HepG2 (cell line): ENCODE results near the gene CA14. TPM values are rescaled to one million over a fixed set of nuclear protein-coding genes. Genes with fewer than 3 reads are reported as not detected.
A peak's percentile ranks its signal among the peaks of the same experiment; 100 is the strongest.

Experiments
- DMAP1 ChIP-seq: IDR thresholded peaks from 2 replicates; pipeline ENCODE4 v1.6.1; 2016
- FIP1L1 ChIP-seq: fragments of 200-400 bp; formaldehyde crosslinking; IDR thresholded peaks from 2 replicates; pipeline ENCODE4 v1.6.1; 2018; ENCODE audit warnings: low read depth, mild to moderate bottlenecking, low read length, moderate library complexity, borderline replicate concordance; ENCODE audit not compliant: insufficient read depth
- FOSL1 ChIP-seq: sonication (generic); formaldehyde crosslinking; IDR thresholded peaks from 2 replicates; pipeline ENCODE4 v1.9.0; 2021; ENCODE audit warnings: missing genetic modification reagents, borderline replicate concordance
- GFI1 ChIP-seq: sonication (generic); formaldehyde crosslinking; IDR thresholded peaks from 2 replicates; pipeline ENCODE4 v1.5.0; 2020; ENCODE audit warnings: missing genetic modification reagents, mild to moderate bottlenecking, borderline replicate concordance
- HNRNPLL ChIP-seq: fragments of 200-400 bp; formaldehyde crosslinking; IDR thresholded peaks from 2 replicates; pipeline ENCODE4 v1.6.1; 2017; ENCODE audit warnings: mild to moderate bottlenecking, low read depth, low read length; ENCODE audit not compliant: poor library complexity, severe bottlenecking
- HOXA9 ChIP-seq: sonication (generic); formaldehyde crosslinking; IDR thresholded peaks from 2 replicates; pipeline ENCODE4 v1.8.1; 2022; ENCODE audit warnings: missing genetic modification reagents, mild to moderate bottlenecking, moderate library complexity, borderline replicate concordance
- KLF15 ChIP-seq: sonication (generic); formaldehyde crosslinking; IDR thresholded peaks from 2 replicates; pipeline ENCODE4 v1.8.1; 2023; ENCODE audit warnings: borderline replicate concordance, mild to moderate bottlenecking, inconsistent platforms, missing genetic modification reagents, mixed read lengths
- LCORL ChIP-seq, 2 experiments: fragments of 450-650 bp in 1 of 2; sonication (generic) in 1 of 2; formaldehyde crosslinking in 1 of 2; IDR thresholded peaks; 2 replicates each; pipeline versions ENCODE4 v1.5.0 to v1.6.1; 2017 to 2020; ENCODE audit warnings: antibody characterized with exemption in 1 of 2, missing genetic modification reagents in 1 of 2
- MBD4 ChIP-seq: IDR thresholded peaks from 2 replicates; pipeline ENCODE4 v1.6.1; 2012; ENCODE audit warnings: low read length, inconsistent platforms, borderline replicate concordance
- MTA1 ChIP-seq: sonication (generic); formaldehyde crosslinking; IDR thresholded peaks from 2 replicates; pipeline ENCODE4 v1.4.0; 2020; ENCODE audit warnings: missing genetic modification reagents, mild to moderate bottlenecking, borderline replicate concordance
- PHF8 ChIP-seq: sonication (generic); formaldehyde crosslinking; IDR thresholded peaks from 2 replicates; pipeline ENCODE4 v1.5.0; 2020; ENCODE audit warnings: missing genetic modification reagents
- RAD51 ChIP-seq: fragments of 450-650 bp; IDR thresholded peaks from 2 replicates; pipeline ENCODE4 v1.6.1; 2016; ENCODE audit warnings: borderline replicate concordance
- RXRA ChIP-seq: sonication (generic); formaldehyde crosslinking; IDR thresholded peaks from 2 replicates; pipeline ENCODE4 v1.5.1; 2020; ENCODE audit warnings: missing genetic modification reagents
- TAF15 ChIP-seq: fragments of 200-400 bp; formaldehyde crosslinking; IDR thresholded peaks from one replicate; pipeline ENCODE4 v1.6.1; 2018; ENCODE audit warnings: mild to moderate bottlenecking, low read depth, low read length; ENCODE audit not compliant: poor library complexity, severe bottlenecking
- THAP11 ChIP-seq: IDR thresholded peaks from 2 replicates; pipeline ENCODE4 v1.6.1; 2016; ENCODE audit warnings: missing biosample characterization, missing genetic modification reagents
- ZKSCAN5 ChIP-seq: sonication (generic); formaldehyde crosslinking; IDR thresholded peaks from 2 replicates; pipeline ENCODE4 v1.5.1; 2020; ENCODE audit warnings: mild to moderate bottlenecking, missing genetic modification reagents
- ZNF24 ChIP-seq: fragments of 450-650 bp; IDR thresholded peaks from 2 replicates; pipeline ENCODE4 v1.6.1; 2017; ENCODE audit warnings: antibody characterized with exemption, mild to moderate bottlenecking
- ZNF343 ChIP-seq: sonication (generic); formaldehyde crosslinking; IDR thresholded peaks from 2 replicates; pipeline ENCODE4 v1.4.0; 2020; ENCODE audit warnings: mild to moderate bottlenecking, missing genetic modification reagents
- ZNF589 ChIP-seq: sonication (generic); formaldehyde crosslinking; conservative IDR thresholded peaks from 2 replicates; pipeline ENCODE4 v1.8.0; 2022; ENCODE audit warnings: mild to moderate bottlenecking, moderate library complexity, missing genetic modification reagents
- ZNF660 ChIP-seq: sonication (generic); formaldehyde crosslinking; IDR thresholded peaks from 2 replicates; pipeline ENCODE4 v1.5.1; 2020; ENCODE audit warnings: mild to moderate bottlenecking, low read depth, missing genetic modification reagents, borderline replicate concordance
- ZNF747 ChIP-seq: sonication (generic); formaldehyde crosslinking; IDR thresholded peaks from 2 replicates; pipeline ENCODE4 v1.8.1; 2023; ENCODE audit warnings: missing genetic modification reagents, mild to moderate bottlenecking, borderline replicate concordance
- ZNF777 ChIP-seq: sonication (generic); formaldehyde crosslinking; IDR thresholded peaks from 2 replicates; pipeline ENCODE4 v1.4.0; 2020; ENCODE audit warnings: missing genetic modification reagents
- polyA plus RNA-seq, 8 experiments: library from polyadenylated mRNA; depleted of rRNA in 3 of 8; stranded (reverse) in 7 of 8; unstranded in 1 of 8; fragments of >200 nt; fragmentation: Illumina TruSeq in 4 of 8; extraction: Trizol in 4 of 8; gene quantifications; 2 replicates each; pipeline versions ENCODE4 v1.2.1 to v1.2.3, GENCODE V29; 2011 to 2016; ENCODE audit warnings: low read depth in 4 of 8, missing spikeins in 1 of 8, mixed read lengths in 1 of 8; ENCODE audit not compliant: insufficient read depth in 1 of 8
- total RNA-seq, 5 experiments: library from RNA; depleted of rRNA; stranded (reverse); fragments of >200 nt; fragmentation: Illumina TruSeq; extraction: Trizol; gene quantifications; 2 replicates each; pipeline ENCODE4 v1.2.3, GENCODE V29; 2016; ENCODE audit warnings: low read depth in 1 of 5
- TF ChIP-seq, protein P1 (sequence below): sonication (generic); formaldehyde crosslinking; IDR thresholded peaks from 2 replicates; pipeline ENCODE4 v1.8.1; 2022; ENCODE audit warnings: mild to moderate bottlenecking, missing genetic modification reagents
- TF ChIP-seq, protein P2 (sequence below): sonication (generic); formaldehyde crosslinking; IDR thresholded peaks from 2 replicates; pipeline ENCODE4 v1.5.0; 2020; ENCODE audit warnings: missing genetic modification reagents
- TF ChIP-seq, protein P3 (sequence below): sonication (generic); formaldehyde crosslinking; IDR thresholded peaks from 2 replicates; pipeline ENCODE4 v1.5.1; 2020; ENCODE audit warnings: mild to moderate bottlenecking, missing genetic modification reagents, moderate library complexity

The CA14 gene
- total and polyA plus RNA-seq, 2 of the 13 experiments (the other 11 are each of a cell fraction or from before 2014, with no cell fraction given): 2.4 to 8.5 TPM

DNA sequence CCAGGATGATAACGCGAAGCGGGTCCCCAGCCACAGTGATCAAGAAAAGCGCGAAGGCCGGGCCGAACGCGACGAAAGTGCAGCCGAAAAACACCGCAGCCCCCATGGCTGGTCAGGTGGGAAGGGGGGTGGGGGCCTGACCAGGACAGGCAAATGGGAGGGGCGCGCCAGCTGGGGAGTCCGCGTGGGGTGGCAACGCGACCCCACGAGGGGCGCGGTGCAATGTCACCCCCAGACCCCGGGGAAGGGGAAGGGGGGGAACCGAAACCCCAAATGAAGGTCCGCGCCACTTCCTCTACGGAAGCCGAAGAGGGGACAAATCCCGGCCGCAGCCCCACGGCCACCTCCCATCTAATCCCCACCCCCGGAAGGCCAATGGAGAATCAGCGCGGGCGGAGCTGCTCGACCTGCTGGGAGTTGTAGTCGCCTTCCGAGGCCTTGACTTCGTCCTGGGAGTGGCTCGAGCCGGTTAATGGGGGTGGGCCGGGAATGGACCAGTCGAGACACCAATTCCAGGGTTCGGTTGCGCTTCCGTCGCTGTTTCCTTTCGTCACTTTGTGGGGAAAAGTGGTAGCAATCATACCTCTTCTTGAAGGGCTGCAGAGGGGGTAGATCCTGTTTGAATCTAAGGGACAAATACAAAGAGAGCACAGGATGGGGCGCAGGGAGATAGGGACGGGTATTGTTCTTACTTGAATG, 11.3 kb downstream of the CA14 start, which contains the start of gene APH1A (continued):
- TF ChIP-seq HNRNPLL (peak; percentile 70), FIP1L1 (no peak), FOSL1 (no peak), RXRA (CRISPR knock-in tag) (peak; percentile 55; the same call in 1 of the 2 replicates), ZNF777 (CRISPR knock-in tag) (no peak), ZKSCAN5 (CRISPR knock-in tag) (no peak), RAD51 (no peak), HOXA9 (CRISPR knock-in tag) (no peak), TAF15 (no peak), ZNF660 (CRISPR knock-in tag) (no peak), PHF8 (CRISPR knock-in tag) (peak; percentile 88), ZNF343 (no peak), ZNF24 (no peak), LCORL (IDR thresholded peaks at IDR 0.05) (peak; percentile 40; the same call in 1 of the 2 replicates), LCORL (CRISPR knock-in tag; IDR thresholded peaks at IDR 0.05) (peak; percentile 76), GFI1 (CRISPR knock-in tag) (peak; percentile 72; the same call in 1 of the 2 replicates), DMAP1 (CRISPR knock-in tag) (peak; percentile 74), KLF15 (CRISPR knock-in tag) (no peak), THAP11 (CRISPR knock-in tag) (peak; percentile 99), ZNF589 (CRISPR knock-in tag) (0 out of 2 replicates have a peak, but pooled peaks have one; percentile 36), ZNF747 (peak; percentile 85; the same call in 1 of the 2 replicates), MBD4 (no peak), MTA1 (CRISPR knock-in tag) (peak; percentile 45; the same call in 1 of the 2 replicates)
- TF ChIP-seq, protein P1, sequence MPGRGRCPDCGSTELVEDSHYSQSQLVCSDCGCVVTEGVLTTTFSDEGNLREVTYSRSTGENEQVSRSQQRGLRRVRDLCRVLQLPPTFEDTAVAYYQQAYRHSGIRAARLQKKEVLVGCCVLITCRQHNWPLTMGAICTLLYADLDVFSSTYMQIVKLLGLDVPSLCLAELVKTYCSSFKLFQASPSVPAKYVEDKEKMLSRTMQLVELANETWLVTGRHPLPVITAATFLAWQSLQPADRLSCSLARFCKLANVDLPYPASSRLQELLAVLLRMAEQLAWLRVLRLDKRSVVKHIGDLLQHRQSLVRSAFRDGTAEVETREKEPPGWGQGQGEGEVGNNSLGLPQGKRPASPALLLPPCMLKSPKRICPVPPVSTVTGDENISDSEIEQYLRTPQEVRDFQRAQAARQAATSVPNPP: no peak
- TF ChIP-seq, protein P2, sequence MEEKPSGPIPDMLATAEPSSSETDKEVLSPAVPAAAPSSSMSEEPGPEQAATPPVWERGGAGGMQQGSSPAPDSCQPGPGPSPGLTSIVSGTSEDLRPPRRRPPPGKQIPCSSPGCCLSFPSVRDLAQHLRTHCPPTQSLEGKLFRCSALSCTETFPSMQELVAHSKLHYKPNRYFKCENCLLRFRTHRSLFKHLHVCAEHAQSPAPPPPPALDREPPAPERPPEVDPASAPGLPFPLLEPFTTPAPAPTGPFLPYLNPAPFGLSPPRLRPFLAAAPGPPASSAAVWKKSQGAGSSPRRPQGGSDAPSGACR (CRISPR knock-in tag): no peak
- TF ChIP-seq, protein P3, sequence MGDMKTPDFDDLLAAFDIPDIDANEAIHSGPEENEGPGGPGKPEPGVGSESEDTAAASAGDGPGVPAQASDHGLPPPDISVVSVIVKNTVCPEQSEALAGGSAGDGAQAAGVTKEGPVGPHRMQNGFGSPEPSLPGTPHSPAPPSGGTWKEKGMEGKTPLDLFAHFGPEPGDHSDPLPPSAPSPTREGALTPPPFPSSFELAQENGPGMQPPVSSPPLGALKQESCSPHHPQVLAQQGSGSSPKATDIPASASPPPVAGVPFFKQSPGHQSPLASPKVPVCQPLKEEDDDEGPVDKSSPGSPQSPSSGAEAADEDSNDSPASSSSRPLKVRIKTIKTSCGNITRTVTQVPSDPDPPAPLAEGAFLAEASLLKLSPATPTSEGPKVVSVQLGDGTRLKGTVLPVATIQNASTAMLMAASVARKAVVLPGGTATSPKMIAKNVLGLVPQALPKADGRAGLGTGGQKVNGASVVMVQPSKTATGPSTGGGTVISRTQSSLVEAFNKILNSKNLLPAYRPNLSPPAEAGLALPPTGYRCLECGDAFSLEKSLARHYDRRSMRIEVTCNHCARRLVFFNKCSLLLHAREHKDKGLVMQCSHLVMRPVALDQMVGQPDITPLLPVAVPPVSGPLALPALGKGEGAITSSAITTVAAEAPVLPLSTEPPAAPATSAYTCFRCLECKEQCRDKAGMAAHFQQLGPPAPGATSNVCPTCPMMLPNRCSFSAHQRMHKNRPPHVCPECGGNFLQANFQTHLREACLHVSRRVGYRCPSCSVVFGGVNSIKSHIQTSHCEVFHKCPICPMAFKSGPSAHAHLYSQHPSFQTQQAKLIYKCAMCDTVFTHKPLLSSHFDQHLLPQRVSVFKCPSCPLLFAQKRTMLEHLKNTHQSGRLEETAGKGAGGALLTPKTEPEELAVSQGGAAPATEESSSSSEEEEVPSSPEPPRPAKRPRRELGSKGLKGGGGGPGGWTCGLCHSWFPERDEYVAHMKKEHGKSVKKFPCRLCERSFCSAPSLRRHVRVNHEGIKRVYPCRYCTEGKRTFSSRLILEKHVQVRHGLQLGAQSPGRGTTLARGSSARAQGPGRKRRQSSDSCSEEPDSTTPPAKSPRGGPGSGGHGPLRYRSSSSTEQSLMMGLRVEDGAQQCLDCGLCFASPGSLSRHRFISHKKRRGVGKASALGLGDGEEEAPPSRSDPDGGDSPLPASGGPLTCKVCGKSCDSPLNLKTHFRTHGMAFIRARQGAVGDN (CRISPR knock-in tag): peak; percentile 76
